ENCODE results near the gene BCKDHB. TPM values are rescaled to one million over a fixed set of nuclear protein-coding genes. Genes with fewer than 3 reads are reported as not detected.

Gene BCKDHB
- total and polyA plus RNA-seq, 9 donors, result 12.0 to 33.4 (median 18.7) TPM

DNA sequence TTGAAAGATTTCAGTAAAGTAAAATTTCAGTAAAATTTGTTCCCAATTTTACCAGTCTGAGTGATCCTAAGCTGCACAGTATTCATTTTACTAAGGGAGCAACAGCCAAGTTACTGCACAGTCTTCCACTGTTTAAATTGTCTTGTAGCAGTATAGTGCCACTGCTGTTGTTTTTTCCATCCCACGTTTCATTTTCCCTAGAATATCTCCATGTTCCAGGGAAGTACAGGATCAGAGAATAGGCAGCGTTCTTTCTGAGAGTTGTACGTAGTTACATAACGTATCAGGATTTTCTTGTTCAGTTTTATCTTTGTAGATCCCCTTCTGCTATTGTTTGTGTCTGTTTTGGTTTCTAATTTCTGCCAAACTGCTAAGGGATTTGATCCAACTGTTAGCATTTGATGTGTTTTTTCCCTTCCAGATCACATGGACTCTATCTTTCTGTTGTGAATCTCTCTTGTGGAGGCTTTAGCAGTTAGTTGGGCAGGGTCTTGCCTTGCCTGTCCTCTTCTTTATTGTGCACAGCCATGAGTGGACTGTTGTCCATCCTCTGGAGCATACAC lies 38.4 kb downstream of the BCKDHB start:
- H3K27me3 ChIP-seq, result no peaks in the 10 kb centered on the region

GRCh38 chr6:80145509-80145908 lies 39.0 kb downstream of the BCKDHB start:
- H3K9me3 ChIP-seq, result no peaks in the 10 kb centered on the region
- TF ChIP-seq, protein P1, sequence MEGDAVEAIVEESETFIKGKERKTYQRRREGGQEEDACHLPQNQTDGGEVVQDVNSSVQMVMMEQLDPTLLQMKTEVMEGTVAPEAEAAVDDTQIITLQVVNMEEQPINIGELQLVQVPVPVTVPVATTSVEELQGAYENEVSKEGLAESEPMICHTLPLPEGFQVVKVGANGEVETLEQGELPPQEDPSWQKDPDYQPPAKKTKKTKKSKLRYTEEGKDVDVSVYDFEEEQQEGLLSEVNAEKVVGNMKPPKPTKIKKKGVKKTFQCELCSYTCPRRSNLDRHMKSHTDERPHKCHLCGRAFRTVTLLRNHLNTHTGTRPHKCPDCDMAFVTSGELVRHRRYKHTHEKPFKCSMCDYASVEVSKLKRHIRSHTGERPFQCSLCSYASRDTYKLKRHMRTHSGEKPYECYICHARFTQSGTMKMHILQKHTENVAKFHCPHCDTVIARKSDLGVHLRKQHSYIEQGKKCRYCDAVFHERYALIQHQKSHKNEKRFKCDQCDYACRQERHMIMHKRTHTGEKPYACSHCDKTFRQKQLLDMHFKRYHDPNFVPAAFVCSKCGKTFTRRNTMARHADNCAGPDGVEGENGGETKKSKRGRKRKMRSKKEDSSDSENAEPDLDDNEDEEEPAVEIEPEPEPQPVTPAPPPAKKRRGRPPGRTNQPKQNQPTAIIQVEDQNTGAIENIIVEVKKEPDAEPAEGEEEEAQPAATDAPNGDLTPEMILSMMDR (IDR thresholded peaks at IDR 0.05), result no peak
- TF ChIP-seq EP300 (IDR thresholded peaks at IDR 0.05) (no peak), POLR2A (IDR thresholded peaks at IDR 0.05) (no peak)

More for the DNA sequence above, 38.4 kb downstream of the BCKDHB start:
- intact Hi-C loops (cut with DNase I), result no loop called here
- H3K4me3 ChIP-seq, result no peak overlapping the region
- no peaks in the 10 kb centered on the region for H3K9me3 ChIP-seq
- no peak for DNase-seq
- TF ChIP-seq, protein P1 (IDR thresholded peaks at IDR 0.05), result no peak
- TF ChIP-seq EP300 (IDR thresholded peaks at IDR 0.05) (no peak), POLR2A (IDR thresholded peaks at IDR 0.05) (no peak)
- H3K27ac ChIP-seq, result no peak overlapping the region
- WGBS, 3 donors, result 38 to 52% (median 47%) methylated on average over 4 of the region's 4 CpGs
- H3K4me1 ChIP-seq (ENCODE audit: insufficient read depth), result peaks cover 2% of the 10 kb centered on the region
- H3K36me3 ChIP-seq, result no peaks in the 10 kb centered on the region

GRCh38 chr6:80145921-80146320 lies 39.5 kb downstream of the BCKDHB start:
- H3K4me3 ChIP-seq, result no peak overlapping the region
- H3K27me3 ChIP-seq, result no peaks in the 10 kb centered on the region
- no peak overlapping the region for H3K27ac ChIP-seq
- H3K36me3 ChIP-seq, result no peaks in the 10 kb centered on the region
- TF ChIP-seq POLR2A (IDR thresholded peaks at IDR 0.05) (no peak), EP300 (IDR thresholded peaks at IDR 0.05) (no peak)
- TF ChIP-seq, protein P1 (IDR thresholded peaks at IDR 0.05), result no peak
- DNase-seq, result no peak
- 86 to 97% (median 94%) methylated on average over 1 of the region's 1 CpG for WGBS, 3 donors
- H3K9me3 ChIP-seq, result no peaks in the 10 kb centered on the region
- H3K4me1 ChIP-seq (ENCODE audit: insufficient read depth), result peaks cover 2% of the 10 kb centered on the region
- intact Hi-C loops (cut with DNase I), result no loop called here

More at GRCh38 chr6:80145509-80145908, 39.0 kb downstream of the BCKDHB start:
- H3K27ac ChIP-seq, result no peak overlapping the region
- intact Hi-C loops (cut with DNase I), result no loop called here
- peaks cover 2% of the 10 kb centered on the region for H3K4me1 ChIP-seq (ENCODE audit: insufficient read depth)
- no peak for DNase-seq
- H3K36me3 ChIP-seq, result no peaks in the 10 kb centered on the region
- no peaks in the 10 kb centered on the region for H3K27me3 ChIP-seq
- no peak overlapping the region for H3K4me3 ChIP-seq

DNA sequence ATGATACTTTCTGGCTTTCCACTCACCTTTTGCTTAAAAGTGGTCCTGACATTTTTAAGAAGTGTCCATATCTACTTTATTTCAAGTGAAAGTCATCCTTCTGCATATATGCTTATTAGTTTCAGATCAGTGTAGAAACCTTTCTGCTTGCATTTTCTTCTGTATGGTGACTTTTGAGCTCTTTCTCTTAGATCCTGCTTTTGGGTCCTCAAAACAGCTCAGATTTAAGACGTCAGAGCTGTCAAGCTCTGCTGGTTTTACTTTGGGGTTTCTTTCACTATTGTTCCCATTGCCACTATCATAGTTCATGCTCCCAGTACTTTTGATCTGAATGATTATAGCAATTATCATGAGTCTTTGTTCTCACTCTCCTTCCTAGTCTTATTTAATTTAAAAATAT lies 41.7 kb downstream of the BCKDHB start:
- Histone ChIP-seq H3K36me3 (no peaks in the 10 kb centered on the region), H3K4me1 (ENCODE audit: insufficient read depth) (peaks cover 2% of the 10 kb centered on the region), H3K27me3 (no peaks in the 10 kb centered on the region), H3K27ac (no peak overlapping the region), H3K9me3 (no peaks in the 10 kb centered on the region), H3K4me3 (no peak overlapping the region)
- TF ChIP-seq EP300 (IDR thresholded peaks at IDR 0.05) (no peak), POLR2A (IDR thresholded peaks at IDR 0.05) (no peak)
- TF ChIP-seq, protein P1 (IDR thresholded peaks at IDR 0.05), result no peak
- no peak for DNase-seq
- WGBS, 3 donors, result 97% methylated on average over 1 of the region's 1 CpG
- intact Hi-C loops (cut with DNase I), result no loop called here
